HUES48 (cell line): ENCODE data around the gene LRATD1.
A peak's percentile ranks its signal among the peaks of the same experiment; 100 is the strongest.

ENCODE experiments used
- H3K27ac ChIP-seq: one replicate; pipeline ENCODE4 v1.7.0; 2013; ENCODE audit warnings: low read depth, low read length, inconsistent platforms
- H3K27me3 ChIP-seq: 2 replicates; pipeline ENCODE4 v1.6.1; 2013; ENCODE audit warnings: mild to moderate bottlenecking, low read length; ENCODE audit not compliant: control insufficient read depth, insufficient read depth
- H3K36me3 ChIP-seq: 2 replicates; pipeline ENCODE4 v1.6.1; 2013; ENCODE audit warnings: low read length; ENCODE audit not compliant: control insufficient read depth, insufficient read depth
- H3K4me1 ChIP-seq: 2 replicates; pipeline ENCODE4 v1.6.1; 2013; ENCODE audit warnings: mild to moderate bottlenecking, low read length; ENCODE audit not compliant: control insufficient read depth, insufficient read depth
- H3K4me3 ChIP-seq: 2 replicates; pipeline ENCODE4 v1.5.1; 2013; ENCODE audit warnings: mild to moderate bottlenecking, low read depth, low read length
- H3K9ac ChIP-seq: 2 replicates; pipeline ENCODE4 v1.6.1; 2013; ENCODE audit warnings: mild to moderate bottlenecking, low read depth, low read length, moderate library complexity
- H3K9me3 ChIP-seq: 2 replicates; pipeline ENCODE4 v1.6.1; 2013; ENCODE audit warnings: low read length; ENCODE audit not compliant: control insufficient read depth, insufficient read depth

LRATD1 gene

DNA sequence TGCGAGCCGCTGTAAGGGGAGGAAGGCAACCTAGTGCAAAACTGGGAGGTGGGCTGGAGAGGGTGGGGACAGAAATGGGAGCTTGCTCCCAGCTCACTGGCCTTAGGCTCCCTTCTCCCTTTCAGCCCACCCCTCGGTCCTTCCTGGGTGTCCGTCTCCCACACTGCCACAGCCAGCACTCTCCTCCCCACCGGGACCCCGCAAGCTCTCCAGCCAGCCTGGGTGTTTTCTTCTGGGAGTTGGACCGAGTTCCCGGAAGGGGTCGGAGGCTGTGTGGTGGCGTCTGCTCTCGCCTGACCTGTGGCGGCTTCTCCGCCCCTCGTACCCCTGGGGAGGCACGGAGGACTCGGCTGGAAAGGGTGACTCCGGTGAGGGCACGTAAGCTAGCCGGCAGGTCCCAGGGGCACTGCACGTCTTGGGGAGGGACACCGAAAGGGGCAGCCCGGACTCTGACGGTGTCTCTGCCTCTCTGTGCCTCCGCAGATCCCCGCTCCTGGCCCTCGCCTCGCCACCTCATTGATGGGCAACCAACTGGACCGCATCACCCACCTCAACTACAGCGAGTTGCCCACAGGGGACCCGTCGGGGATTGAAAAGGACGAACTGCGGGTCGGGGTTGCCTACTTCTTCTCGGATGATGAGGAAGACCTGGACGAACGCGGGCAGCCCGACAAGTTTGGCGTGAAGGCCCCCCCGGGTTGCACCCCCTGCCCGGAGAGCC is 1.1 kb downstream of the LRATD1 start:
- Histone ChIP-seq H3K36me3 (no peaks in the 10 kb centered on the region), H3K4me3 (peak overlapping the region; percentile 63), H3K9ac (no peak overlapping the region), H3K9me3 (no peaks in the 10 kb centered on the region), H3K27ac (no peak overlapping the region), H3K27me3 (peaks cover 85% of the 10 kb centered on the region), H3K4me1 (peaks cover 17% of the 10 kb centered on the region)

DNA sequence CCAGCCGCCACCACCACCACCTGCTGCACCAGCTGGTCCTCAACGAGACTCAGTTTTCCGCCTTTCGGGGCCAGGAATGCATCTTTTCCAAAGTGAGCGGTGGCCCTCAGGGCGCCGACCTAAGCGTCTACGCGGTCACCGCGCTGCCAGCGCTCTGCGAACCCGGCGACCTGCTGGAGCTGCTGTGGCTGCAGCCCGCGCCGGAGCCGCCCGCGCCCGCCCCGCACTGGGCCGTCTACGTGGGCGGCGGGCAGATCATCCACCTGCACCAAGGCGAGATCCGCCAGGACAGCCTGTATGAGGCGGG is 1.6 kb downstream of the LRATD1 start:
- peaks cover 85% of the 10 kb centered on the region for H3K27me3 ChIP-seq
- H3K27ac ChIP-seq, result no peak overlapping the region
- H3K9ac ChIP-seq, result no peak overlapping the region
- H3K9me3 ChIP-seq, result no peaks in the 10 kb centered on the region
- H3K4me1 ChIP-seq, result peaks cover 17% of the 10 kb centered on the region
- peak overlapping the region; percentile 63 for H3K4me3 ChIP-seq
- H3K36me3 ChIP-seq, result no peaks in the 10 kb centered on the region

DNA sequence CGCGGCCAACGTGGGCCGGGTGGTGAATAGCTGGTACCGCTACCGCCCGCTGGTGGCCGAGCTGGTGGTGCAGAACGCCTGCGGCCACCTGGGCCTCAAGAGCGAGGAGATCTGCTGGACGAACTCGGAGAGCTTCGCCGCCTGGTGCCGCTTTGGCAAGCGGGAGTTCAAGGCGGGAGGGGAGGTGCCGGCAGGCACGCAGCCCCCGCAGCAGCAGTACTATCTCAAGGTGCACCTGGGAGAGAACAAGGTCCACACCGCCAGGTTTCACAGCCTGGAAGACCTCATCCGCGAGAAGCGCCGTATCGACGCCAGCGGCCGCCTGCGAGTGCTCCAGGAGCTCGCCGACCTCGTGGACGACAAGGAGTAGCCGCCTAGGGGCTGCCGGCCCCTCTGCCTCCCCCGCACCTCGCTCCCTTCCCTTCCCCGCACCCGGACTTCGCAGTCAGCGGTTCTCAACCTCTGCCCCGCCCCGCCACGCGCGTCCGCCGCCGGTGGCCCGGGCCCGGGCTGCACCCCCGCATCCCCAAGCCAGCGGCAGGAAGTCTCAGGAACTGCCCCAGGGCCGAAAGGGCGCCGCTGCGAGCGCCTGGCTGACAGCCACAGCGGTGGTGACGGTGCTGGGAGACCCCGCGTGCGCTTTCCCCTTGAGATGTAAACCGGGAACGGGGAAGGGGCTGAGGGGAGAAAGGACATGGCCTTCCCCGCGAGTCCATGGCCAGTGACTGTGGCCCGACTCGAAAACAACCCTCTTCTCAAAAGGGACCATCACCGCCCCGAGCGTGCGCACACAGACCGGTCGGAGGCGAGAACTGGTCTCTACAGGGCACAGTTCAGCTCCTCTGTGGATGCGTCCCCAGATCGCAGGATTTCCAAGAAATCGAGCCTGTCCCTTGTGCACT is 2.2 kb downstream of the LRATD1 start:
- Histone ChIP-seq H3K27me3 (peaks cover 79% of the 10 kb centered on the region), H3K36me3 (no peaks in the 10 kb centered on the region), H3K9ac (no peak overlapping the region), H3K4me3 (peak overlapping the region; percentile 63), H3K4me1 (peaks cover 17% of the 10 kb centered on the region), H3K9me3 (no peaks in the 10 kb centered on the region), H3K27ac (no peak overlapping the region)

DNA sequence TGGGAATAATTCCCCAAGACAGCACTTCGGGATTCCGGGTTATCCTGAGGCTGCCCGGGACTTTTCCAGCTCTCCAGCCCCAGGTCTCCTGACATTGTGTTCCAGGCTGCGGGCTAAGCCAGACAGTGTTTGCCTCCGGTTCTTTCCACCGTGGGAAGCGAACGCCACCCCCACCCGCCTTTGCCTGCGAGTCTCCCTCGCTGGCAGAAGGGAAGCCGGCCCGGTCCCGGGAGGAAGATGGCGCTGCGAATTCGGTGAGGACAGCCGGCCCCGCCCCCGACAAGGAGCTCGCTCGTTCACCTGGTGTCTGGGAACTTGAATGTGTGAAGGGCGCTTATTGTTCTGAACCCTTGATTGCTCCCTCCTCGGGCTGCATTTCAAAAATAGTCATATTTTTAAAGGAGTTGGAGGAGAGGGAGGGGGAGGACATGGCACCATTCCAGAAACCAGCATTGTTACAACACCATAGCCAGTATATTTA is 2.9 kb downstream of the LRATD1 start:
- Histone ChIP-seq H3K9me3 (no peaks in the 10 kb centered on the region), H3K4me3 (peak overlapping the region; percentile 63), H3K36me3 (no peaks in the 10 kb centered on the region), H3K27me3 (peaks cover 72% of the 10 kb centered on the region), H3K4me1 (peaks cover 17% of the 10 kb centered on the region), H3K9ac (no peak overlapping the region), H3K27ac (no peak overlapping the region)

DNA sequence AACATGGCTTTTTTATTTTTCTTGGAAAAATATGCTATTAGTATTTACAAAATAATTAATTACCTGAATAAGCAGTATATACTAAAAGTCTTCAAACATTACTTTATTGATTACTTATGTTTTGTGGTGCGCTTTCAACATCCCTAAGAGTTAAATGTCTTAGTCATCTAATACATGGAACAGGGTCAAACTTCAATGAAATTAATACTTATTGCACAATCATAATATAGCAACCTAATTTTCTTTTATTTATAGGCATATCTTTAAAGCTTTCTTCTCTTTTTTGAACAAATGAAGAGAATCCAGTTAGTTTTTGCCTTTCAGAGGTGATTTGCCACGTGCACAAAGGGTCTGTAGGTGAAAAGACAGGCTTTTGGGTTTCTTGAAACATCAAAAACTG is 6.0 kb downstream of the LRATD1 start:
- peaks cover 43% of the 10 kb centered on the region for H3K27me3 ChIP-seq

DNA sequence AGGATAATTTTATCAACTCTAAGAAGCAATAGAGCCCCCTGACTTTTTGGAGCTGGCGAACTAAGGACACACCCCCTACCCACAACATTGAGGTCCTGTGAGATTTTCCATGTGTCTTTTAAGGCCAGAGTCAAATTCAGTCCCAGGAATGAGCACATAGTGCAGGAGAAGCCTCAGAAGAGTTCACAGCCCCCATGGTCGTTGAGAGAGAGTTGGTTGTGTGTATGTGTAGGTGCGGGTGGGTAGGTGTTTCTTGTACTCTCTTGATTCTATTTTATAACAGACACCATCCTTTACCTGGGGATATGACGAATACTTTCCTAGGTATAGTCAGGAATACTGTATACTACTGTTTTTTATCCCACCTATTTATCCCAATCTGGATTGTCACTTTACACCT is 8.6 kb downstream of the LRATD1 start:
- Histone ChIP-seq H3K9ac (no peak overlapping the region), H3K9me3 (no peaks in the 10 kb centered on the region), H3K4me3 (no peak overlapping the region), H3K27me3 (peaks cover 17% of the 10 kb centered on the region), H3K36me3 (no peaks in the 10 kb centered on the region), H3K4me1 (0 out of 2 replicates have a peak, but pooled peaks cover under 1% of the 10 kb centered on the region), H3K27ac (no peak overlapping the region)

More for the DNA sequence above, 6.0 kb downstream of the LRATD1 start:
- no peak overlapping the region for H3K4me3 ChIP-seq
- no peaks in the 10 kb centered on the region for H3K9me3 ChIP-seq
- no peak overlapping the region for H3K9ac ChIP-seq
- H3K4me1 ChIP-seq, result peaks cover 10% of the 10 kb centered on the region
- H3K36me3 ChIP-seq, result no peaks in the 10 kb centered on the region
- no peak overlapping the region for H3K27ac ChIP-seq

DNA sequence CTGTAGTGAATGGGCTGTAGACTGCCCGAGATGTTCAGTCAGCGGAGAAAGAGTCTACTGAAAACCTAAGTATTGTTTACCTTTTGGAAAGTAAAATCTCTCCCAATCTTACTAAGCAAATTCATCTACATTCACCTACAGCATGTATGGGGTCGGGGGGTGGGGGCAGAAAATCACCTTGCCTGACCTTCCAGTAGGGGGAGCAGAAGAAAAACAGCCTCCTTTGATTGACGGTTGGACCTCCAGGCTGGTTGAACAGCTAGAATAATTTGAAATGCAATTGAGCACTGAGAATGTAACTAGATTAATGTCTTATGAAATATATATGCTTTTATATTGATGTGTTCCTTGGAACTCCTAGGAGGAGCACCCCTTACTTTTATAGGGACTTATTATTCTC is 10.0 kb downstream of the LRATD1 start:
- H3K27me3 ChIP-seq, result peaks cover 3% of the 10 kb centered on the region; the same call in 1 of the 2 replicates
- H3K4me3 ChIP-seq, result no peak overlapping the region
- no peak overlapping the region for H3K27ac ChIP-seq
- no peak overlapping the region for H3K9ac ChIP-seq
- no peaks in the 10 kb centered on the region for H3K4me1 ChIP-seq
- H3K36me3 ChIP-seq, result no peaks in the 10 kb centered on the region
- H3K9me3 ChIP-seq, result no peaks in the 10 kb centered on the region

DNA sequence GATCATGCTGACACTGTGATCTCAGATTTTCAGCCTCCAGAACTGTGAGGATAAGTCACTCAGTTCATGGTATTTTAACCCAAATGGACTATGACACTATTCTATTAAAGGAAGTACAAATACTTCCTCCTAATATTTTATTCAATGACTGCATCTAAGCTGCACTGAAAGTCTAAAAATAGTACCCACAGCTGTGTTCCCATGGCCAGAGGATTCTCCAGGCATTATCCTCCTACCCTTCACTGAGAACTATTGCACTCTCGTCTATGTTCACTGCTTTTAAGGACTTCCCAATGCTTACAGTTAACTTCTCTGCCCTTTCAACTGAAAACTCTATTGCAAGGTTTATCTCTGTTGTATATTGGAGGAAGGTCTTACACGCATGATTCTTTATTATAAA is 15.2 kb downstream of the LRATD1 start:
- Histone ChIP-seq H3K9me3 (no peaks in the 10 kb centered on the region), H3K27ac (no peak overlapping the region), H3K9ac (no peak overlapping the region), H3K4me1 (no peaks in the 10 kb centered on the region), H3K36me3 (no peaks in the 10 kb centered on the region), H3K27me3 (no peaks in the 10 kb centered on the region), H3K4me3 (no peak overlapping the region)

DNA sequence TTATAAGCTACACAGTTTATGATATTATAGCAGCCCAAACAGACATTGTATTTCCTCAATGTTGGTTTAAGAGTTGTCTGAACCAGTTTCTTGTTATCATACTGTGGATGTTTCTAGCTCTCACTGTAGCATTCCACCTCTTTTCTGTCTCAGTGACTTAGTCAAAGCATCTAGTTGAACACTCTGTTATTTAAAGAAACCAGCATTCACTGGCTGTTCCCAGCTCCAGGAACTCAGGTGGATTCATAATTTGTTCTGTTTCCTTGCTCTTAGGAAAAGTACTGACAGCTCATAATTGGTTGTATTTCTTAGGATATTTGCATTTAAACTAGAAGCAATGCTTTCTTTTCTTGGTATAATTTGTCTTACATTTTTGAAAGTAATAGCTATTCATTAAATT is 17.5 kb downstream of the LRATD1 start:
- H3K9me3 ChIP-seq, result no peaks in the 10 kb centered on the region
- no peaks in the 10 kb centered on the region for H3K27me3 ChIP-seq
- no peak overlapping the region for H3K27ac ChIP-seq
- no peaks in the 10 kb centered on the region for H3K4me1 ChIP-seq
- no peak overlapping the region for H3K4me3 ChIP-seq
- H3K36me3 ChIP-seq, result no peaks in the 10 kb centered on the region
- H3K9ac ChIP-seq, result no peak overlapping the region

DNA sequence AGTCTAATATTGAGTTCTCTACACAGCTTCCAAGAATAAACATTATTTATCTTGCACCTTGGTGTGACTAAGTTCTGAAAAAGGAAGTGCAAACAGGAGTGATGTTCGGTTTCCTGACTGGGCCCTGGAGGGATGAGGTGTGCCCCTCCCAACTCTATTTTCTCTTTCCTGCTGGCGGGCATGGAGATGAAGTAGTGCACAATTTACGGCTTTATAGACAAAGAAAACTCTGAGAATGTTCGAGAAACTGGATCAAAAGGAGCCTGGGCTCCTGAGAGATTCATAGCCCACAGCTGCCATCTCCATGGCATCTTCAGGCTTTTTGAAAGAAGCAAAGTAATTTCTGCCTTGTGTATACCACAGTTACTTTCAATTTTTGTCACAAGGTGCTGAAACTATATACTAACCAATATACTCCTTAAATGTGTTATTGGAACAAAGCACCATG is 22.3 kb downstream of the LRATD1 start:
- H3K9ac ChIP-seq, result no peak overlapping the region
- H3K4me3 ChIP-seq, result no peak overlapping the region

DNA sequence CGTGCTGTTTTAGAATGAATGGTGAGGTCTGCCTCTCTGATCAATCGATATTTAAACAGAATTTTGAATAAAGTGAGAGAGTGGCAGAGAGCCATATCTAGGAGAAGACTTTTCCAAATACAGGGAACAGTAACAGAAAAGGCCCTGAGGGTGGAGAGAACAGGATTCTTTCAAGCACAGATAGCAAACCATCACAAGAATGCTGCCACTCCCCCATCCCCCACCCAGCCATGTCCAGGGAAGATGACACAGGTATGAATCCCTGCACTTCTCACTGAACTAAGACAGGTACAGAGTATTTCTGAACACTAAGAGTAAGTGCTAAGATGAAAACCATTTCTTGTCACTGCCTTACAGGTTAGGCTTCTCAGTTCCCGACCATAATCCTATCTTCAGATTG is 23.6 kb downstream of the LRATD1 start:
- Histone ChIP-seq H3K9ac (no peak overlapping the region), H3K4me1 (0 out of 2 replicates have a peak, but pooled peaks cover 3% of the 10 kb centered on the region), H3K4me3 (no peak overlapping the region), H3K36me3 (no peaks in the 10 kb centered on the region), H3K27ac (no peak overlapping the region), H3K9me3 (no peaks in the 10 kb centered on the region), H3K27me3 (no peaks in the 10 kb centered on the region)

More for the DNA sequence above, 22.3 kb downstream of the LRATD1 start:
- no peaks in the 10 kb centered on the region for H3K9me3 ChIP-seq
- H3K27ac ChIP-seq, result no peak overlapping the region
- H3K36me3 ChIP-seq, result no peaks in the 10 kb centered on the region
- H3K4me1 ChIP-seq, result no peaks in the 10 kb centered on the region
- no peaks in the 10 kb centered on the region for H3K27me3 ChIP-seq
